ENCODE measurements around the gene CGB2.

GRCh38 chr19:48987323-48987722, 44.4 kb upstream of the CGB2 start:
- TF ChIP-seq POLR2A (IDR thresholded peaks at IDR 0.05) (no peak), CTCF (IDR thresholded peaks at IDR 0.05 in 4 of 5, conservative IDR thresholded peaks at IDR 0.05 in 1 of 5) (no peak)
